OCI-LY7 (cell line): ENCODE results near the gene CYP24A1. TPM values are rescaled to one million over a fixed set of nuclear protein-coding genes. Genes with fewer than 3 reads are reported as not detected.

Experiments used
- BruUV-seq: library from RNA; stranded (reverse); fragments of 400-500 nt; replicated peaks from 2 replicates; lab custom pipeline; 2021; lab: Mats Ljungman, UMichigan
- CTCF ChIA-PET: fragments of 300-600 bp; sonication (Branson Sonifier 250); formaldehyde crosslinking; loops from one replicate; lab custom pipeline; 2022; ENCODE audit warnings: antibody characterized with exemption; ENCODE audit not compliant: unreplicated experiment; lab: Charles Lee
- POLR2A ChIA-PET: fragments of 300-600 bp; sonication (Branson Sonifier 250); formaldehyde crosslinking; loops from one replicate; lab custom pipeline; 2022; ENCODE audit warnings: antibody characterized with exemption; lab: Charles Lee
- DNase-seq: peaks from one replicate; pipeline ENCODE4 v3.0.0-alpha.2; 2015; ENCODE audit warnings: low spot score
- H2AFZ ChIP-seq: fragments of 200-600 bp; sonication (generic), shearing (Covaris generic); 2 replicates; pipeline ENCODE4 v1.6.1; 2014; ENCODE audit warnings: mild to moderate bottlenecking, antibody characterized with exemption, low read length, moderate library complexity
- H3K27ac ChIP-seq: fragments of 200-600 bp; sonication (generic); 2 replicates; pipeline ENCODE4 v1.5.1; 2014; ENCODE audit warnings: mixed run types, low read depth, mild to moderate bottlenecking, moderate library complexity, low read length, inconsistent platforms; ENCODE audit not compliant: poor library complexity, severe bottlenecking
- H3K36me3 ChIP-seq: fragments of 200-600 bp; sonication (generic); 2 replicates; pipeline ENCODE4 v1.6.1; 2014; ENCODE audit warnings: mild to moderate bottlenecking, antibody characterized with exemption, low read length, moderate library complexity, mixed read lengths; ENCODE audit not compliant: insufficient read depth
- H3K4me1 ChIP-seq: fragments of 200-600 bp; sonication (generic); 2 replicates; pipeline ENCODE4 v1.5.1; 2014; ENCODE audit warnings: mild to moderate bottlenecking, low read length; ENCODE audit not compliant: insufficient read depth, poor library complexity, severe bottlenecking
- H3K4me2 ChIP-seq: fragments of 200-600 bp; sonication (generic); 2 replicates; pipeline ENCODE4 v1.6.1; 2014; ENCODE audit warnings: mild to moderate bottlenecking, low read length
- H3K4me3 ChIP-seq: fragments of 200-600 bp; sonication (generic); 2 replicates; pipeline ENCODE4 v1.5.1; 2014; ENCODE audit warnings: mild to moderate bottlenecking, low read depth, low read length; ENCODE audit not compliant: poor library complexity, severe bottlenecking
- H3K79me2 ChIP-seq: fragments of 200-600 bp; sonication (generic); 2 replicates; pipeline ENCODE4 v1.6.1; 2016; ENCODE audit warnings: low read depth, mild to moderate bottlenecking, low read length, moderate library complexity, mixed read lengths; ENCODE audit not compliant: insufficient read depth
- H3K9me2 ChIP-seq: fragments of 200-600 bp; sonication (generic); 2 replicates; pipeline ENCODE4 v1.6.1; 2016; ENCODE audit warnings: mild to moderate bottlenecking, low read length, mixed read lengths; ENCODE audit not compliant: insufficient read depth
- H3K9me3 ChIP-seq: fragments of 200-600 bp; sonication (generic); 2 replicates; pipeline ENCODE4 v1.6.1; 2014; ENCODE audit warnings: mild to moderate bottlenecking, mixed run types, low read length, mixed read lengths
- H4K20me1 ChIP-seq: fragments of 200-600 bp; sonication (generic); 2 replicates; pipeline ENCODE4 v1.6.1; 2014; ENCODE audit warnings: mild to moderate bottlenecking, antibody characterized with exemption, low read length, moderate library complexity, mixed read lengths; ENCODE audit not compliant: insufficient read depth
- EZH2phosphoT487 ChIP-seq: fragments of 200-600 bp; sonication (generic); IDR thresholded peaks from 2 replicates; pipeline ENCODE4 v1.6.1; 2018; ENCODE audit warnings: low read depth, borderline replicate concordance, mild to moderate bottlenecking, mixed run types, antibody characterized with exemption, low read length, moderate library complexity, mixed read lengths
- intact Hi-C: fragments of 100-400 bp; cut with micrococcal nuclease; formaldehyde crosslinking; loops from one replicate; pipeline ENCODE4 v1.10.0; 2022; ENCODE audit not compliant: unreplicated experiment
- total RNA-seq, 2 experiments: library from RNA; depleted of rRNA in 1 of 2; stranded (reverse); fragments of >200 nt in 1 of 2; shearing (Covaris generic) in 1 of 2; gene quantifications; 2 replicates each; pipeline ENCODE4 v1.2.3, GENCODE V29; 2014 to 2022
- TF ChIP-seq, protein P1 (sequence below): fragments of 200-600 bp; sonication (generic); conservative IDR thresholded peaks from 2 replicates; pipeline ENCODE4 v1.5.1; 2014; ENCODE audit warnings: mild to moderate bottlenecking, antibody characterized with exemption, low read length, moderate library complexity, mixed read lengths

CYP24A1 gene
- total RNA-seq, 2 experiments from 2014 or later, result not detected

DNA sequence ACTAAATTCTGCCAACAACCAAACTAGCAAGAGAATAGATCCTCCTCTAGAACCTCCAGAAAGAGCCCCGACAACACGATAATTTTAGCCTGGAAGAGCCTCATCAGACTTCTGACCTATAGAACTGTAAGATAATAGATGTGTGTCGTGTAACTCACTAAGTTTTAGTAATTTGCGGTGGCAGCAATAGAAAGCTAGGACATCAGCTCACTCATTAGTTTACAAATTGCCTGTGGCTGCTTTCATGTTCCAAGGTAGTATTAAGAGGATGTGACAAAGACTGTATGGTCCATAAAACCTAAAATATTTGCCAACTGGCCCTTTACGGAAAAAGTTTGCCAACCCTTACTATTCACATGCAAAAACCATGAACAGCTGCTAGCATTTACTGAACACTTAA lies 17.3 kb downstream of the CYP24A1 start:
- POLR2A ChIA-PET, result interaction anchor here (0.9 kb wide), 1 partner anchor 74 kb away, joined by 3 read pairs; no protein-coding TSS in a partner anchor
- TF ChIP-seq, protein P1, sequence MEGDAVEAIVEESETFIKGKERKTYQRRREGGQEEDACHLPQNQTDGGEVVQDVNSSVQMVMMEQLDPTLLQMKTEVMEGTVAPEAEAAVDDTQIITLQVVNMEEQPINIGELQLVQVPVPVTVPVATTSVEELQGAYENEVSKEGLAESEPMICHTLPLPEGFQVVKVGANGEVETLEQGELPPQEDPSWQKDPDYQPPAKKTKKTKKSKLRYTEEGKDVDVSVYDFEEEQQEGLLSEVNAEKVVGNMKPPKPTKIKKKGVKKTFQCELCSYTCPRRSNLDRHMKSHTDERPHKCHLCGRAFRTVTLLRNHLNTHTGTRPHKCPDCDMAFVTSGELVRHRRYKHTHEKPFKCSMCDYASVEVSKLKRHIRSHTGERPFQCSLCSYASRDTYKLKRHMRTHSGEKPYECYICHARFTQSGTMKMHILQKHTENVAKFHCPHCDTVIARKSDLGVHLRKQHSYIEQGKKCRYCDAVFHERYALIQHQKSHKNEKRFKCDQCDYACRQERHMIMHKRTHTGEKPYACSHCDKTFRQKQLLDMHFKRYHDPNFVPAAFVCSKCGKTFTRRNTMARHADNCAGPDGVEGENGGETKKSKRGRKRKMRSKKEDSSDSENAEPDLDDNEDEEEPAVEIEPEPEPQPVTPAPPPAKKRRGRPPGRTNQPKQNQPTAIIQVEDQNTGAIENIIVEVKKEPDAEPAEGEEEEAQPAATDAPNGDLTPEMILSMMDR, result no peak
- no peak for TF ChIP-seq EZH2phosphoT487

DNA sequence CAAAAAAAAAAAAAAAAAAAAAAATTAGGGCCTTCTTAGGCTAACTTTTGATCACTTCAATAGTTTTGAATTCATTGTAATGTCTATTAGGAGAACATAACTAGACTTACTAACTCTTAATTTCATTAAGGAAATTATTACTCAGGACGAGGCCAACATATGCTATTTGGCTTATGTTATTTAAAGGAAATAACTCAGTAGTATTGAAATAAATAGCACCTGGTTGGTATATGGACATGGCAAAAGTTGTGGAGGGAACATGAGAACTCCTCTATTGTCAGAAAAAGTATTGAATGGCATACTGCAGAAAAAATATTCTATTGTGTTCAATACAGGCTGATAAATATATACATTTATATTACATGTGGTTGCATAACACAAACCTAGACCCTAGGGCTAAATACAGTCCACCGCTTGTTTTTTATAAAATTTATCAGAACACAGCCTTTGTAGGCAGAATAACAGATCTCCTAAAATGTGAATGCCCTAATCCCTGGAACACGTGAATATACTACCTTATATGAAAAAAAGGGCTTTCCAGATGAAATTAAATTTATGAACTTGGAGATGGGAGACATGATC lies 18.0 kb downstream of the CYP24A1 start:
- Histone ChIP-seq H3K9me2 (no peaks in the 10 kb centered on the region), H3K36me3 (no peaks in the 10 kb centered on the region), H2AFZ (no peak overlapping the region), H3K4me3 (no peak overlapping the region), H4K20me1 (no peaks in the 10 kb centered on the region), H3K27ac (no peak overlapping the region), H3K79me2 (no peaks in the 10 kb centered on the region), H3K9me3 (no peaks in the 10 kb centered on the region), H3K4me1 (no peaks in the 10 kb centered on the region), H3K4me2 (no peak overlapping the region)
- ChIA-PET CTCF (no interaction called here), POLR2A (no interaction called here)
- intact Hi-C loops, result no loop called here
- DNase-seq, result no peak
- TF ChIP-seq EZH2phosphoT487, result no peak
- TF ChIP-seq, protein P1, result no peak
- no TSS peak for BruUV-seq

More for the DNA sequence above, 17.3 kb downstream of the CYP24A1 start:
- H3K9me3 ChIP-seq, result no peaks in the 10 kb centered on the region
- H3K36me3 ChIP-seq, result no peaks in the 10 kb centered on the region
- no peaks in the 10 kb centered on the region for H3K79me2 ChIP-seq
- no peak overlapping the region for H3K27ac ChIP-seq
- CTCF ChIA-PET, result no interaction called here
- no peaks in the 10 kb centered on the region for H3K9me2 ChIP-seq
- BruUV-seq, result no TSS peak
- no peak overlapping the region for H2AFZ ChIP-seq
- H3K4me1 ChIP-seq, result no peaks in the 10 kb centered on the region
- no peak for DNase-seq
- H3K4me2 ChIP-seq, result no peak overlapping the region
- intact Hi-C loops, result no loop called here
- H3K4me3 ChIP-seq, result no peak overlapping the region
- H4K20me1 ChIP-seq, result no peaks in the 10 kb centered on the region

- Histone ChIP-seq H3K36me3 (no peaks in the 10 kb centered on the region), H2AFZ (no peak overlapping the region), H3K4me1 (no peaks in the 10 kb centered on the region), H3K79me2 (no peaks in the 10 kb centered on the region), H4K20me1 (no peaks in the 10 kb centered on the region), H3K9me3 (no peaks in the 10 kb centered on the region), H3K27ac (no peak overlapping the region), H3K4me3 (no peak overlapping the region), H3K9me2 (no peaks in the 10 kb centered on the region), H3K4me2 (no peak overlapping the region)
- no peak for DNase-seq
- no peak for TF ChIP-seq EZH2phosphoT487
- TF ChIP-seq, protein P1, result no peak
- intact Hi-C loops, result no loop called here
- POLR2A ChIA-PET, result interaction anchor here (0.6 kb wide), 1 partner anchor 616 kb away, joined by 3 read pairs; no protein-coding TSS in a partner anchor
- CTCF ChIA-PET, result no interaction called here
- BruUV-seq, result no TSS peak
Observed at GRCh38 chr20:54154439-54154838, 19.3 kb downstream of the CYP24A1 start.
